Neural cell (in vitro differentiated cells): Measurements from ENCODE around the gene KCTD21. TPM values are rescaled to one million over a fixed set of nuclear protein-coding genes. Genes with fewer than 3 reads are reported as not detected.

Experiments used
- H2AFZ ChIP-seq: fragments of 200-600, 300-800 bp; sonication (generic), shearing (Covaris generic); 2 replicates; pipeline ENCODE4 v1.6.0; 2014; ENCODE audit warnings: low read depth, mild to moderate bottlenecking, antibody characterized with exemption, low read length, moderate library complexity
- H3F3A ChIP-seq: fragments of 200-600 bp; shearing (Covaris generic); 2 replicates; pipeline ENCODE4 v1.6.1; 2016; ENCODE audit warnings: mild to moderate bottlenecking, moderate library complexity, mixed read lengths, antibody characterized with exemption, low read length; ENCODE audit not compliant: insufficient read depth, poor library complexity, severe bottlenecking
- H3K27ac ChIP-seq: fragments of 200-600, 300-800 bp; sonication (generic), shearing (Covaris generic); 2 replicates; pipeline ENCODE4 v1.5.1; 2014; ENCODE audit warnings: mild to moderate bottlenecking, low read length, moderate library complexity
- H3K27me3 ChIP-seq: fragments of 300-800, 200-600 bp; sonication (generic), shearing (Covaris generic); 2 replicates; pipeline ENCODE4 v1.6.0; 2014; ENCODE audit warnings: mild to moderate bottlenecking, low read depth, low read length, moderate library complexity; ENCODE audit not compliant: insufficient read depth
- H3K36me3 ChIP-seq: fragments of 300-800, 200-600 bp; sonication (generic), shearing (Covaris generic); 2 replicates; pipeline ENCODE4 v1.5.1; 2014; ENCODE audit warnings: mild to moderate bottlenecking, antibody characterized with exemption, low read length, moderate library complexity; ENCODE audit not compliant: insufficient read depth
- H3K4me2 ChIP-seq: fragments of 300-800, 200-600 bp; sonication (generic), shearing (Covaris generic); 2 replicates; pipeline ENCODE4 v1.6.0; 2014; ENCODE audit warnings: mild to moderate bottlenecking, low read length
- H3K4me3 ChIP-seq: fragments of 300-800, 200-600 bp; sonication (generic), shearing (Covaris generic); 2 replicates; pipeline ENCODE4 v1.5.1; 2014; ENCODE audit warnings: mild to moderate bottlenecking, low read length, moderate library complexity
- H3K79me2 ChIP-seq: fragments of 200-600 bp; shearing (Covaris generic); replicated peaks from 2 replicates; pipeline ENCODE4 v1.6.0; 2014; ENCODE audit warnings: mild to moderate bottlenecking, low read length, moderate library complexity; ENCODE audit not compliant: insufficient read depth
- H3K9ac ChIP-seq: fragments of 300-800, 200-600 bp; sonication (generic), shearing (Covaris generic); 2 replicates; pipeline ENCODE4 v1.6.1; 2016; ENCODE audit warnings: mild to moderate bottlenecking, low read length, mixed read lengths
- H3K9me2 ChIP-seq: fragments of 200-600 bp; shearing (Covaris generic); 2 replicates; pipeline ENCODE4 v1.6.1; 2016; ENCODE audit warnings: mild to moderate bottlenecking, low read length, mixed read lengths; ENCODE audit not compliant: insufficient read depth
- H3K9me3 ChIP-seq: fragments of 200-600, 300-800 bp; sonication (generic), shearing (Covaris generic); 2 replicates; pipeline ENCODE4 v1.6.1; 2016; ENCODE audit warnings: mild to moderate bottlenecking, mixed run types, low read length, moderate library complexity, mixed read lengths
- H4K20me1 ChIP-seq: fragments of 200-600 bp; shearing (Covaris generic); 2 replicates; pipeline ENCODE4 v1.6.1; 2016; ENCODE audit warnings: mild to moderate bottlenecking, mixed run types; ENCODE audit not compliant: insufficient read depth
- CTCF ChIP-seq: fragments of 450-650 bp; IDR thresholded peaks from 2 replicates; pipeline ENCODE4 v1.5.1; 2014; ENCODE audit warnings: antibody characterized with exemption, mild to moderate bottlenecking, moderate library complexity; ENCODE audit not compliant: poor library complexity, severe bottlenecking
- EP300 ChIP-seq: fragments of 450-650 bp; conservative IDR thresholded peaks from 2 replicates; pipeline ENCODE4 v1.6.1; 2014; ENCODE audit warnings: antibody characterized with exemption, mild to moderate bottlenecking, moderate library complexity; ENCODE audit not compliant: poor library complexity, severe bottlenecking
- EZH2 ChIP-seq: fragments of 200-600, 300-800 bp; shearing (Covaris generic), sonication (generic); IDR thresholded peaks from 2 replicates; pipeline ENCODE4 v1.6.1; 2014; ENCODE audit warnings: antibody characterized with exemption, low read length, borderline replicate concordance, mild to moderate bottlenecking; ENCODE audit not compliant: insufficient read depth, poor library complexity, severe bottlenecking
- MXI1 ChIP-seq: fragments of 450-650 bp; conservative IDR thresholded peaks from 2 replicates; pipeline ENCODE4 v1.6.1; 2014; ENCODE audit warnings: antibody characterized with exemption, mild to moderate bottlenecking; ENCODE audit not compliant: poor library complexity, severe bottlenecking
- POLR2AphosphoS5 ChIP-seq: IDR thresholded peaks from 2 replicates; pipeline ENCODE4 v1.6.1; 2012
- RAD21 ChIP-seq: fragments of 450-650 bp; conservative IDR thresholded peaks from 2 replicates; pipeline ENCODE4 v1.6.1; 2014; ENCODE audit warnings: antibody characterized with exemption, mild to moderate bottlenecking, moderate library complexity
- REST ChIP-seq: IDR thresholded peaks from 2 replicates; pipeline ENCODE4 v1.6.1; 2012; ENCODE audit warnings: borderline replicate concordance
- SMC3 ChIP-seq: fragments of 450-650 bp; conservative IDR thresholded peaks from 2 replicates; pipeline ENCODE4 v1.6.1; 2014; ENCODE audit warnings: antibody characterized with exemption, mild to moderate bottlenecking, moderate library complexity; ENCODE audit not compliant: poor library complexity
- TAF1 ChIP-seq: IDR thresholded peaks from 2 replicates; pipeline ENCODE4 v1.6.1; 2012; ENCODE audit warnings: low read depth
- polyA plus RNA-seq: library from polyadenylated mRNA; depleted of rRNA; stranded (reverse); fragments of >200 nt; gene quantifications from 2 replicates; pipeline ENCODE4 v1.2.3, GENCODE V29; 2014

The KCTD21 gene
- polyA plus RNA-seq, 1 donor from 2014 or later, result 1.4 TPM

GRCh38 chr11:78187366-78188285 is 800 bp downstream of the KCTD21 start:
- no peaks in the 10 kb centered on the region for H4K20me1 ChIP-seq
- no peaks in the 10 kb centered on the region for H3F3A ChIP-seq
- no peaks in the 10 kb centered on the region for H3K36me3 ChIP-seq
- TF ChIP-seq CTCF (no peak), MXI1 (peak; percentile 2), SMC3 (no peak)
- H3K4me2 ChIP-seq, result peak overlapping the region; percentile 48
- no peaks in the 10 kb centered on the region for H3K9me2 ChIP-seq
- no peaks in the 10 kb centered on the region for H3K27me3 ChIP-seq
- peaks cover 14% of the 10 kb centered on the region for H3K79me2 ChIP-seq
- H3K27ac ChIP-seq, result no peak overlapping the region
- no peaks in the 10 kb centered on the region for H3K9me3 ChIP-seq
- H3K9ac ChIP-seq, result peak overlapping the region; percentile 66
- H3K4me3 ChIP-seq, result peak overlapping the region; percentile 76
- peak overlapping the region; percentile 70 for H2AFZ ChIP-seq

GRCh38 chr11:78181185-78181584 is 7.2 kb downstream of the KCTD21 start:
- no peaks in the 10 kb centered on the region for H3K79me2 ChIP-seq
- H3K27me3 ChIP-seq, result no peaks in the 10 kb centered on the region
- H3K9ac ChIP-seq, result no peak overlapping the region
- H4K20me1 ChIP-seq, result no peaks in the 10 kb centered on the region
- no peaks in the 10 kb centered on the region for H3K9me3 ChIP-seq
- H3K27ac ChIP-seq, result no peak overlapping the region
- no peaks in the 10 kb centered on the region for H3K9me2 ChIP-seq
- no peaks in the 10 kb centered on the region for H3K36me3 ChIP-seq
- TF ChIP-seq EP300, result no peak
- TF ChIP-seq EZH2, result no peak
- no peak for TF ChIP-seq TAF1
- TF ChIP-seq CTCF, result no peak
- TF ChIP-seq POLR2AphosphoS5, result no peak
- TF ChIP-seq REST, result no peak
- no peak for TF ChIP-seq SMC3
- no peak for TF ChIP-seq RAD21
- no peak for TF ChIP-seq MXI1
- H3K4me2 ChIP-seq, result no peak overlapping the region
- H3K4me3 ChIP-seq, result no peak overlapping the region
- no peak overlapping the region for H2AFZ ChIP-seq
- no peaks in the 10 kb centered on the region for H3F3A ChIP-seq
